GM12873 (cell line): Measurements from ENCODE around the gene STYXL1.

ENCODE experiments used
- CTCF ChIP-seq: IDR thresholded peaks from 2 replicates; pipeline ENCODE4 v1.5.1; 2012; ENCODE audit warnings: low read depth, mild to moderate bottlenecking, moderate library complexity, low read length, control low read depth; ENCODE audit not compliant: insufficient read depth; ENCODE audit errors: missing control alignments

Gene STYXL1

GRCh38 chr7:76031964-76032363, 15.8 kb downstream of the STYXL1 start:
- TF ChIP-seq CTCF = no peak

GRCh38 chr7:76023002-76023401, 24.8 kb downstream of the STYXL1 start:
- TF ChIP-seq CTCF = no peak

- no peak for TF ChIP-seq CTCF
Measured at GRCh38 chr7:76022026-76022780, 25.6 kb downstream of the STYXL1 start.

DNA sequence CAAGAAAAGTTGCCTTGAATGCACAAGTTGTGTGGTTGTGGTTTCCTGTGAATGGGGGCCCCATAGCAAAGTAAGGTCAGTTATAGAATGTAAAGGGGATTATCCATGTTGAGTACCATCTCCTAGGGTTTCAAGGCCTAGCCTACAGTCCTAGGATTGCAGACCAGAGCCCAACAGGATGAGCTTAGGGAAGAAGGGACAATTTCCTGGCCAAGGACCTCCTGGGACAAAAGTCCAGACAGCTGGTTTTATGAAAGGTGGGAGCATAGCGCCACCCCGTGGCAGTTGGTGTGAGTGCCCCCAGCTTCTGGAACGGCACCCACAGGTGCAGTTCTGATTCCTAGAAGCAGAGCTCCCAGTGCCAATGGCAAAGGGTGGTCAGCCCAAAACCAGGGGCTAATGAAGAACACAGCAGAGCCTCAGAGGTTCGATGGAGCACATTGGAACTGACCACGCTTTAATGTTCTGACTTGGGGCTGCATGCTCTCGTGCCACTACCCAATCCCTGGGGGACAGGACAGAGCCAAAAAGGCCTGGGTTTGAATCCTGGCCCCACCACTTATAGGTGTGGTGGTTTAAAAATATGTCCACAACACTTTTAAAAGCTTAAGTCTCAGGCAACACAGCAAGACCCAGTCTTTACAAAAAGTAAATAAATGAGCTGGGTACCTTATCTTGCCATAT, 27.6 kb downstream of the STYXL1 start:
- peak; percentile 95 for TF ChIP-seq CTCF

DNA sequence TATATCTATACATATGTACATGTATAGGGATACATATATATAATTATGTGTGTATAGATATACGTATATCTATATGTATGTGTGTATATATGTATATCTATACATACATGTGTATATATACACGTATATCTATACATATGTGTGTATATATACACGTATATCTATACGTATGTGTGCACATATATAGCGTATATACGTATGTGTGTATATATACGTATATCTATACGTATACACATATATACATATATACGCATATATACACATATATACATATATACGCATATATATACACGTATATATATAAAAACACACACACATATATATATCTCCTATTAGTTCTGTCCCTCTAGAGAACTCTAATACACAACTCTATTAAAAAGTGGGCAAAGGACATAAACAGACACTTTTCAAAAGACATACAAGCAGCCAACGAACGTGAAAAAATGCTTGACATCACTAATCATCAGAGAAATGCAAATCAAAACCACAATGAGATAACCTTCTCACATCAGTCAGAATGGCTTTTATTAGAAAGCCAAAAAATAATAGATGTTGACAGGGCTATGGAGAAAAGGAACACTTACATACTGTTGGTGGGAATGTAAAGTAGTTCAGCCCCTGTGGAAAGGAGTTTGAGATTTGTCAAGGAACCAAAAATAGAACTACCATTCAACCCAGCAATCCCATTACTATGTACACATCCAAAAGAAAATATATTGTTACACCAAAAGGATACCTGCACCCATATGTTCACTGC, 31.4 kb downstream of the STYXL1 start:
- TF ChIP-seq CTCF = no peak

DNA sequence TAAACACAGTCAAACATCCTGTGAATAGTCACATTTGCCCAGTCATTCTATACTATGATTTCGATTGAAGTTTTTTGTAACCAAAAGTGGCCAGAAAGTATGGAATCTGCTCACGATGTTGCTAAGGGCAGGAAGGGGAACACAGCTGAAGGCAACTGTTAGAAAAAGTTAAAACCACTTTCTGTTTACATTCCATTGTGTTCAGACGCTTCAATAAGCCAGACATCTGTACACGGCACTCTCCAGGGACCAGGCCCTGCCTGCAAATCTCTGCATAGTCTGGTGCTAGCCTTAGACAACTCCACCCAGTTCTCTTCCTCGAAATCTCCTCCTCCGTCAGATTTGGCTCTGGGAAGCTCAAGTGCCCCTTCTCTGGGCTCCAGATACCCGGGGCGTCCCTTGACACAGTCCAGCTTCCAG, 36.3 kb downstream of the STYXL1 start:
- no peak for TF ChIP-seq CTCF
